H1 (cell line): ENCODE results near the gene RAB36. TPM values are rescaled to one million over a fixed set of nuclear protein-coding genes. Genes with fewer than 3 reads are reported as not detected.
A peak's percentile ranks its signal among the peaks of the same experiment; 100 is the strongest.

Experiments
- CTCF ChIA-PET: fragments of 300-600 bp; sonication (Branson Sonifier 250); formaldehyde crosslinking; loops from one replicate; lab custom pipeline; 2021; ENCODE audit not compliant: partially characterized antibody; lab: Charles Lee
- POLR2A ChIA-PET: fragments of 300-600 bp; sonication (Branson Sonifier 250); formaldehyde crosslinking; loops from one replicate; lab custom pipeline; 2021; ENCODE audit warnings: inconsistent platforms; ENCODE audit not compliant: partially characterized antibody; lab: Charles Lee
- DNase-seq, 2 experiments: peaks; one replicate each; pipeline versions ENCODE4 v3.0.0 to v3.0.0-alpha.2; 2010 to 2022; ENCODE audit warnings: low spot score in 2 of 2, low read depth in 1 of 2, mixed read lengths in 1 of 2
- FAIRE-seq: peaks from 2 replicates; lab custom pipeline; 2011; peaks lifted over from hg19 to GRCh38; lab: Jason Lieb, UNC
- H2AFZ ChIP-seq: 2 replicates; pipeline ENCODE4 v1.8.1; 2012; ENCODE audit warnings: low read length, inconsistent platforms
- H2AK5ac ChIP-seq: 2 replicates; pipeline ENCODE4 v1.6.1; 2013; ENCODE audit warnings: low read depth, low read length
- H2BK120ac ChIP-seq: replicated peaks from 2 replicates; pipeline ENCODE3; 2013; ENCODE audit warnings: low read depth, low read length, inconsistent platforms
- H2BK12ac ChIP-seq: 2 replicates; pipeline ENCODE4 v1.6.1; 2013; ENCODE audit warnings: low read depth, low read length
- H2BK15ac ChIP-seq: 2 replicates; pipeline ENCODE4 v1.6.1; 2013; ENCODE audit warnings: low read length
- H2BK20ac ChIP-seq: 2 replicates; pipeline ENCODE4 v1.6.1; 2013; ENCODE audit warnings: low read length
- H2BK5ac ChIP-seq: 2 replicates; pipeline ENCODE4 v1.6.1; 2013; ENCODE audit warnings: low read depth, low read length
- H3K14ac ChIP-seq: 2 replicates; pipeline ENCODE4 v1.6.1; 2013; ENCODE audit warnings: inconsistent platforms; ENCODE audit not compliant: insufficient read length
- H3K18ac ChIP-seq: 2 replicates; pipeline ENCODE4 v1.6.1; 2013; ENCODE audit warnings: low read length; ENCODE audit errors: extremely low read depth
- H3K23ac ChIP-seq: 2 replicates; pipeline ENCODE4 v1.6.1; 2013; ENCODE audit warnings: inconsistent platforms; ENCODE audit not compliant: insufficient read length
- H3K23me2 ChIP-seq: 2 replicates; pipeline ENCODE4 v1.6.1; 2013; ENCODE audit warnings: low read depth, low read length
- H3K27ac ChIP-seq: 2 replicates; pipeline ENCODE4 v1.6.1; 2011; ENCODE audit warnings: low read depth, low read length, inconsistent platforms
- H3K27me3 ChIP-seq, 4 experiments: replicated peaks in 1 of 4; 1 replicate in 1 of 4; 2 replicates in 3 of 4; pipeline versions ENCODE4 v1.6.1 to v1.8.1; 2011 to 2013; ENCODE audit warnings: low read length in 3 of 4, mild to moderate bottlenecking in 3 of 4, inconsistent platforms in 2 of 4, mixed read lengths in 2 of 4, moderate library complexity in 1 of 4; ENCODE audit not compliant: control insufficient read depth in 3 of 4, insufficient read depth in 3 of 4; ENCODE audit errors: extremely low read depth in 1 of 4
- H3K36me3 ChIP-seq, 4 experiments: 2 replicates each; pipeline versions ENCODE4 v1.6.1 to v1.8.1; 2011 to 2013; ENCODE audit warnings: mild to moderate bottlenecking in 4 of 4, low read length in 3 of 4, moderate library complexity in 2 of 4, control low read depth in 1 of 4, inconsistent platforms in 1 of 4; ENCODE audit not compliant: insufficient read depth in 4 of 4, control insufficient read depth in 2 of 4
- H3K4ac ChIP-seq: replicated peaks from 2 replicates; pipeline ENCODE3; 2013; ENCODE audit warnings: low read length, low read depth, mixed read lengths, inconsistent platforms; ENCODE audit not compliant: insufficient read length
- H3K4me1 ChIP-seq, 4 experiments: replicated peaks in 1 of 4; 1 replicate in 1 of 4; 2 replicates in 3 of 4; pipeline versions ENCODE4 v1.6.1 to v1.8.1; 2011 to 2013; ENCODE audit warnings: low read length in 3 of 4, inconsistent platforms in 2 of 4, mixed read lengths in 1 of 4; ENCODE audit not compliant: insufficient read depth in 4 of 4, control insufficient read depth in 3 of 4
- H3K4me2 ChIP-seq, 2 experiments: 2 replicates each; pipeline versions ENCODE4 v1.6.1 to v1.8.1; 2011 to 2013; ENCODE audit warnings: low read depth in 2 of 2, low read length in 2 of 2, control low read depth in 1 of 2, inconsistent platforms in 1 of 2, mild to moderate bottlenecking in 1 of 2; ENCODE audit not compliant: insufficient read depth in 1 of 2
- H3K4me3 ChIP-seq, 4 experiments: fragments of 200-600, 300-600 bp in 1 of 4; sonication (generic), shearing (Covaris generic), sonication (Bioruptor Twin) in 1 of 4; 2 replicates each; pipeline versions ENCODE4 v1.5.1 to v1.8.1; 2011 to 2016; ENCODE audit warnings: low read length in 4 of 4, low read depth in 3 of 4, control low read depth in 2 of 4, inconsistent platforms in 2 of 4, mild to moderate bottlenecking in 2 of 4, mixed read lengths in 1 of 4, moderate library complexity in 1 of 4; ENCODE audit not compliant: insufficient read depth in 2 of 4; ENCODE audit errors: extremely low read depth in 1 of 4
- H3K56ac ChIP-seq: replicated peaks from 2 replicates; pipeline ENCODE3; 2013; ENCODE audit warnings: low read depth, mild to moderate bottlenecking, mixed read lengths, low read length, inconsistent platforms; ENCODE audit not compliant: insufficient read length
- H3K79me1 ChIP-seq: 2 replicates; pipeline ENCODE4 v1.6.1; 2013; ENCODE audit warnings: low read depth, low read length, control low read depth
- H3K79me2 ChIP-seq, 2 experiments: 2 replicates each; pipeline versions ENCODE4 v1.6.1 to v1.8.1; 2012 to 2013; ENCODE audit warnings: low read length in 2 of 2, mild to moderate bottlenecking in 2 of 2, inconsistent platforms in 1 of 2; ENCODE audit not compliant: insufficient read depth in 2 of 2, control insufficient read depth in 1 of 2
- H3K9ac ChIP-seq, 4 experiments: replicated peaks in 1 of 4; 1 replicate in 1 of 4; 2 replicates in 3 of 4; pipeline versions ENCODE4 v1.6.1 to v1.8.1; 2011 to 2013; ENCODE audit warnings: low read depth in 3 of 4, low read length in 3 of 4, control low read depth in 2 of 4, mild to moderate bottlenecking in 2 of 4, moderate library complexity in 2 of 4, inconsistent platforms in 1 of 4; ENCODE audit errors: extremely low read depth in 1 of 4
- H3K9me3 ChIP-seq, 2 experiments: 2 replicates each; pipeline versions ENCODE4 v1.6.1 to v1.8.1; 2012 to 2013; ENCODE audit warnings: mild to moderate bottlenecking in 2 of 2, moderate library complexity in 2 of 2, control low read depth in 1 of 2, inconsistent platforms in 1 of 2, low read depth in 1 of 2, low read length in 1 of 2, mixed read lengths in 1 of 2; ENCODE audit not compliant: insufficient read depth in 2 of 2
- H4K20me1 ChIP-seq, 2 experiments: replicated peaks in 1 of 2; 2 replicates each; pipeline versions ENCODE3 to v1.8.1; 2011 to 2013; ENCODE audit warnings: inconsistent platforms in 2 of 2, low read length in 2 of 2, mild to moderate bottlenecking in 1 of 2; ENCODE audit not compliant: insufficient read depth in 2 of 2, control insufficient read depth in 1 of 2
- H4K5ac ChIP-seq: 2 replicates; pipeline ENCODE4 v1.6.1; 2013; ENCODE audit warnings: low read length, low read depth, mixed read lengths, inconsistent platforms; ENCODE audit not compliant: insufficient read length
- H4K8ac ChIP-seq: 2 replicates; pipeline ENCODE4 v1.8.0; 2013; ENCODE audit warnings: mild to moderate bottlenecking, moderate library complexity, low read length, inconsistent platforms; ENCODE audit not compliant: insufficient read depth; ENCODE audit errors: extremely low read depth
- H4K91ac ChIP-seq: replicated peaks from 2 replicates; pipeline ENCODE3; 2013; ENCODE audit warnings: low read length, mixed read lengths, inconsistent platforms; ENCODE audit not compliant: insufficient read length
- ASH2L ChIP-seq: fragments of 200-600, 300-600 bp; sonication (generic); IDR thresholded peaks from one replicate; pipeline ENCODE4 v1.7.1; 2017; ENCODE audit warnings: low read length
- BACH1 ChIP-seq: IDR thresholded peaks from 2 replicates; pipeline ENCODE4 v1.6.1; 2012; ENCODE audit warnings: low read length, improper control_type of control experiment
- EP300 ChIP-seq, 2 experiments: IDR thresholded peaks; 1 replicate in 1 of 2; 2 replicates in 1 of 2; pipeline ENCODE4 v1.6.1; 2011 to 2012; ENCODE audit warnings: low read depth in 2 of 2, low read length in 2 of 2, mild to moderate bottlenecking in 2 of 2, borderline replicate concordance in 1 of 2, inconsistent platforms in 1 of 2, moderate library complexity in 1 of 2
- KDM5A ChIP-seq: fragments of 200-600 bp; IDR thresholded peaks from 2 replicates; pipeline ENCODE4 v1.7.1; 2012; ENCODE audit warnings: mild to moderate bottlenecking, low read length, inconsistent platforms, mixed read lengths
- NANOG ChIP-seq: IDR thresholded peaks from 2 replicates; pipeline ENCODE4 v1.6.1; 2011; ENCODE audit warnings: low read length, low read depth, mild to moderate bottlenecking, inconsistent platforms; ENCODE audit not compliant: insufficient read depth, poor library complexity, severe bottlenecking
- PHF8 ChIP-seq: fragments of 200-600 bp; sonication (generic); conservative IDR thresholded peaks from 2 replicates; pipeline ENCODE4 v1.7.1; 2012; ENCODE audit warnings: low read depth, mild to moderate bottlenecking, inconsistent platforms, low read length, moderate library complexity
- POLR2A ChIP-seq, 2 experiments: IDR thresholded peaks; 1 replicate in 1 of 2; 2 replicates in 1 of 2; pipeline ENCODE4 v1.6.1; 2011; ENCODE audit warnings: low read depth in 2 of 2, low read length in 2 of 2, mild to moderate bottlenecking in 2 of 2; ENCODE audit errors: control extremely low read depth in 1 of 2
- POU5F1 ChIP-seq: IDR thresholded peaks from 2 replicates; pipeline ENCODE4 v1.6.1; 2011; ENCODE audit warnings: low read depth, mild to moderate bottlenecking, low read length, moderate library complexity
- SP4 ChIP-seq: IDR thresholded peaks from 2 replicates; pipeline ENCODE4 v1.6.1; 2012; ENCODE audit warnings: low read length, inconsistent platforms
- SRF ChIP-seq: IDR thresholded peaks from 2 replicates; pipeline ENCODE4 v1.6.1; 2011; ENCODE audit warnings: mild to moderate bottlenecking, low read depth, low read length, moderate library complexity
- ZNF274 ChIP-seq: IDR thresholded peaks from 2 replicates; pipeline ENCODE4 v1.7.0; 2012; ENCODE audit warnings: low read length, borderline replicate concordance; ENCODE audit errors: extremely low read depth
- WGBS, 2 experiments: shearing (Covaris generic) in 1 of 2; methylation state at CpG; one replicate each; pipeline versions ENCODE4 v1.1.6 to v1.1.7; 2013 to 2015; ENCODE audit warnings: low lambda C conversion rate in 2 of 2, mixed read lengths in 2 of 2, inconsistent platforms in 1 of 2, low coverage in 1 of 2, missing lambda C conversion rate in 1 of 2; ENCODE audit not compliant: insufficient replicate concordance in 2 of 2, insufficient coverage in 1 of 2, insufficient read length in 1 of 2; ENCODE audit errors: extremely low coverage in 1 of 2, missing lambda C conversion rate in 1 of 2; 5-methylcytosine and 5-hydroxymethylcytosine counted together
- polyA plus RNA-seq, 7 experiments: library from polyadenylated mRNA; depleted of rRNA in 3 of 7; stranded (reverse) in 5 of 7; unstranded in 2 of 7; fragments of >200 nt in 5 of 7; fragments of 200-250 nt in 2 of 7; gene quantifications; 1 replicate in 5 of 7; 2 replicates in 1 of 7; 4 replicates in 1 of 7; pipeline versions ENCODE4 v1.2.1 to v1.2.3, GENCODE V29; 2011 to 2013; ENCODE audit warnings: missing spikeins in 2 of 7, mixed read lengths in 2 of 7
- total RNA-seq: library from RNA; stranded (reverse); fragmentation: NEBNext Ultra II Directional; extraction: Animal tissue kit (Norgen Biotek cat#: 25700); gene quantifications from 2 replicates; pipeline ENCODE4 v1.2.1, GENCODE V29; 2021
- TF ChIP-seq, protein P1 (sequence below): IDR thresholded peaks from 2 replicates; pipeline ENCODE4 v1.6.1; 2011; ENCODE audit warnings: low read length, improper control_type of control experiment
- TF ChIP-seq, protein P2 (sequence below): IDR thresholded peaks from 2 replicates; pipeline ENCODE4 v1.6.1; 2012; ENCODE audit warnings: inconsistent platforms

RAB36 gene
- total and polyA plus RNA-seq, 2 of the 8 experiments (the other 6 are each of a cell fraction or from before 2014, with no cell fraction given): 1.0 to 1.5 TPM

DNA sequence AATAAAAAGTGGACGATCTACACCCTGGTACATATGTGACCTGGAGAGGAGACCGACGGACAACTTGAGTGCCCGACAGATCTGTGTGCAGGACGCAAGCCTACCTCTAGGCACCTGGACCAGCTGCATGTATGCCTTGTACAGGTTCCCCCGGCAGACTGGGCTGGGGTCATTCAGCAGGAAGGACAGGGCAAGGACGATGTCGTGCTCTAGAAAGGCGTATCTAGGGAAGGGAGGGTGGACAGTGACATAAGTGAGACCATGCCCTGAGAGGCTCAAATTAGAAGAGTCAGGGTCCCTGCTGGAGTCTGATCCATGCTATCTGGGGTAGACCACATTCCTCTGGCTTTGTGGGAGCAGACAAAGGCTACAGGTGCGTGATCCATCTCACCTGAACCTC lies 11.4 kb upstream of the RAB36 start:
- peaks cover 0 to 5% (median 0%) of the 10 kb centered on the region in 4 experiments; a peak in 1 of 7 replicates for H3K27me3 ChIP-seq
- H3K79me2 ChIP-seq: no peaks in the 10 kb centered on the region
- FAIRE-seq: no peak
- no peak overlapping the region for H3K4me3 ChIP-seq
- peak overlapping the region; percentile 75; the same call in 1 of the 2 replicates for H2BK12ac ChIP-seq
- no peaks in the 10 kb centered on the region for H4K20me1 ChIP-seq
- H3K36me3 ChIP-seq: no peaks in the 10 kb centered on the region
- H2BK120ac ChIP-seq: no peak overlapping the region
- no peak overlapping the region for H3K27ac ChIP-seq
- H3K23me2 ChIP-seq: no peaks in the 10 kb centered on the region
- ChIA-PET POLR2A (no interaction called here), CTCF (interaction anchor here (0.6 to 24.3 kb wide), 7 partner anchors 13 to 671 kb away, joined by 3 to 384 read pairs (median 4); no protein-coding TSS in a partner anchor)
- no peak overlapping the region; the same call in 1 of the 2 replicates for H3K18ac ChIP-seq
- DNase-seq: no peak
- H3K56ac ChIP-seq: no peak overlapping the region
- H3K23ac ChIP-seq: no peak overlapping the region
- H3K9me3 ChIP-seq: no peaks in the 10 kb centered on the region
- no peak overlapping the region for H4K8ac ChIP-seq
- WGBS, 2 experiments: 93% methylated on average over 10 of the region's 10 CpGs; no CpG with 5 or more reads in 1 of the 2 experiments
- H3K4ac ChIP-seq: no peak overlapping the region
- H2BK15ac ChIP-seq: no peak overlapping the region
- no peak overlapping the region for H2BK5ac ChIP-seq
- H3K14ac ChIP-seq: no peak overlapping the region
- no peak overlapping the region for H2BK20ac ChIP-seq
- no peak overlapping the region for H3K4me2 ChIP-seq
- no peak overlapping the region for H2AFZ ChIP-seq
- peak overlapping the region; percentile 40; the same call in 1 of the 2 replicates for H2AK5ac ChIP-seq
- H4K91ac ChIP-seq: no peak overlapping the region
- no peaks in the 10 kb centered on the region for H3K79me1 ChIP-seq
- H4K5ac ChIP-seq: no peak overlapping the region
- peaks cover 0 to 6% (median 1%) of the 10 kb centered on the region in 4 experiments; a peak in 2 of 7 replicates for H3K4me1 ChIP-seq
- no peak overlapping the region for H3K9ac ChIP-seq
- TF ChIP-seq PHF8 (no peak), BACH1 (no peak), ZNF274 (no peak), POU5F1 (no peak), NANOG (no peak), KDM5A (no peak), SRF (no peak), ASH2L (no peak), SP4 (no peak), EP300 (IDR thresholded peaks at IDR 0.05; ENCODE audit: borderline replicate concordance in 1 of 2, low read depth in 2 of 2, low read length in 2 of 2) (no peak), POLR2A (IDR thresholded peaks at IDR 0.05; ENCODE audit: control extremely low read depth in 1 of 2, low read depth in 2 of 2, low read length in 2 of 2) (no peak)
- TF ChIP-seq, protein P1, sequence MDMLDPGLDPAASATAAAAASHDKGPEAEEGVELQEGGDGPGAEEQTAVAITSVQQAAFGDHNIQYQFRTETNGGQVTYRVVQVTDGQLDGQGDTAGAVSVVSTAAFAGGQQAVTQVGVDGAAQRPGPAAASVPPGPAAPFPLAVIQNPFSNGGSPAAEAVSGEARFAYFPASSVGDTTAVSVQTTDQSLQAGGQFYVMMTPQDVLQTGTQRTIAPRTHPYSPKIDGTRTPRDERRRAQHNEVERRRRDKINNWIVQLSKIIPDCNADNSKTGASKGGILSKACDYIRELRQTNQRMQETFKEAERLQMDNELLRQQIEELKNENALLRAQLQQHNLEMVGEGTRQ: no peak
- TF ChIP-seq, protein P2, sequence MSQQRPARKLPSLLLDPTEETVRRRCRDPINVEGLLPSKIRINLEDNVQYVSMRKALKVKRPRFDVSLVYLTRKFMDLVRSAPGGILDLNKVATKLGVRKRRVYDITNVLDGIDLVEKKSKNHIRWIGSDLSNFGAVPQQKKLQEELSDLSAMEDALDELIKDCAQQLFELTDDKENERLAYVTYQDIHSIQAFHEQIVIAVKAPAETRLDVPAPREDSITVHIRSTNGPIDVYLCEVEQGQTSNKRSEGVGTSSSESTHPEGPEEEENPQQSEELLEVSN: no peak
